GM18870 (cell line): ENCODE measurements around the gene FABP7.

Experiments used
- ATAC-seq: cut with Tn5 transposase; IDR thresholded peaks from one replicate; pipeline ENCODE4 v1.9.1; 2021; ENCODE audit warnings: moderate library complexity; ENCODE audit not compliant: unreplicated experiment

Gene FABP7

DNA sequence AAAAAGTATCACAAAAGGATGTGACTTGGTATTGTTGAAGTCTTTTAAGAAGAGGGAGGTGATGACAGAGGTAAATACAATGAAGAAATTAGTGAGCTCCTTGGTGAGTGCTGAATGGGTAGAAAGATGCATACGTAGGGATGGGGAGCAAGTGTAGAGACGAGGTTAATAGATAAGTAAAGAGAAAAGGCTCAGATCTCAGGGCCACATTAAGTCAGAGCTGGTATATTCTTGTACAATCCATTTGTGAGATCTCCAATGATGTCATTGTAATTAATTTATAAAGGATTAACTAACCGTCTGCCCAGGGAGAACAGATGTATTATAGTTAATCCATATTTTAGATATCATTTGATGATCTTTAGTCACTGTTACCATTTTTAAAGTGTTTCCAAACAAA is 52.9 kb downstream of the FABP7 start:
- ATAC-seq, result no peak

DNA sequence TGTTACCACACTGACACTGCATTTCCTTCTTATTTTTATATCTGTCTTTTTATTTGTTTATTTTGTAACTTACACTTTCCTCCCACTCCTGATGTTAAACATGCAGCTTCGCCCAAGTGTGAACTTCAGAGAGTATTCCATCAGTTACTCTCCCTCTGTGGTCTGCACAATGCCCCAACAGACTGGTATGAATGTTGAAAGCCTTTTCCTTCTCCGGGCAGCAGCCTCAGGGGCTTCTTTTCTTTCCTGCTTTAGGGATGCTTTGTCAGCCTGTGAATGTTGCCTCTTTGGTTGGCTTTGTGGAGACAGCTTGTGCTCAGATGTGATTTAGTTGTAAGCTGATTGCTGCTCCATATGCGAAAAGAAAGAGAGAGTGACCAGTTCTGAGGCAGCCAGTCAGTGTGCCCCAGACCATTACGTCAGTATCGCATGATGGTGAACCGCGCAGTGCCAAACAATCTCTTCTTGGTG is 53.5 kb downstream of the FABP7 start:
- ATAC-seq, result no peak
